Fibroblast of lung (primary cell): ENCODE measurements around the gene PEX13. TPM values are rescaled to one million over a fixed set of nuclear protein-coding genes. Genes with fewer than 3 reads are reported as not detected.

Experiments
- DNase-seq, 2 donors: peaks; one replicate each; pipeline versions ENCODE4 v3.0.0 to v3.0.0-alpha.2; 2010; ENCODE audit warnings: low read depth in 2 of 2
- H2AFZ ChIP-seq: 2 replicates; pipeline ENCODE4 v1.5.1; 2012; ENCODE audit warnings: low read length, control low read depth, inconsistent platforms
- H3K27ac ChIP-seq: 2 replicates; pipeline ENCODE4 v1.5.1; 2011; ENCODE audit warnings: low read length, control low read depth; ENCODE audit not compliant: insufficient read depth
- H3K27me3 ChIP-seq: 2 replicates; pipeline ENCODE4 v1.5.1; 2011; ENCODE audit warnings: mild to moderate bottlenecking, low read length; ENCODE audit not compliant: control insufficient read depth, insufficient read depth
- H3K36me3 ChIP-seq: 2 replicates; pipeline ENCODE4 v1.5.1; 2011; ENCODE audit warnings: low read length; ENCODE audit not compliant: control insufficient read depth, insufficient read depth
- H3K4me1 ChIP-seq: 2 replicates; pipeline ENCODE4 v1.5.1; 2011; ENCODE audit warnings: low read length; ENCODE audit not compliant: control insufficient read depth, insufficient read depth; ENCODE audit errors: extremely low read depth
- H3K4me2 ChIP-seq: 2 replicates; pipeline ENCODE4 v1.5.1; 2011; ENCODE audit warnings: low read length, control low read depth; ENCODE audit not compliant: insufficient read depth; ENCODE audit errors: extremely low read depth
- H3K4me3 ChIP-seq, 4 experiments: fragments of 200-600 bp in 1 of 4; sonication (generic) in 1 of 4; replicated peaks in 1 of 4; 2 replicates each; pipeline ENCODE4 v1.5.1; 2011 to 2016; ENCODE audit warnings: low read length in 4 of 4, low read depth in 3 of 4, mild to moderate bottlenecking in 3 of 4, control low read depth in 2 of 4, inconsistent platforms in 1 of 4, mixed read lengths in 1 of 4; ENCODE audit not compliant: insufficient read depth in 1 of 4; ENCODE audit errors: control extremely low read depth in 1 of 4
- H3K79me2 ChIP-seq: 2 replicates; pipeline ENCODE4 v1.5.1; 2012; ENCODE audit warnings: mild to moderate bottlenecking, low read length, inconsistent platforms; ENCODE audit not compliant: control insufficient read depth, insufficient read depth
- H3K9ac ChIP-seq: 2 replicates; pipeline ENCODE4 v1.5.1; 2011; ENCODE audit warnings: mild to moderate bottlenecking, low read length, control low read depth; ENCODE audit not compliant: insufficient read depth
- H3K9me3 ChIP-seq: 2 replicates; pipeline ENCODE4 v1.5.1; 2012; ENCODE audit warnings: low read depth, low read length; ENCODE audit not compliant: control insufficient read depth, insufficient read depth
- H4K20me1 ChIP-seq: 2 replicates; pipeline ENCODE4 v1.5.1; 2011; ENCODE audit warnings: low read length; ENCODE audit not compliant: control insufficient read depth, insufficient read depth; ENCODE audit errors: extremely low read depth
- CTCF ChIP-seq, 2 donors: IDR thresholded peaks in 1 of 2; conservative IDR thresholded peaks in 1 of 2; 1 replicate in 1 of 2; 2 replicates in 1 of 2; pipeline ENCODE4 v1.5.1; 2011 to 2012; ENCODE audit warnings: low read length in 2 of 2, control low read depth in 1 of 2, inconsistent platforms in 1 of 2, low read depth in 1 of 2, mild to moderate bottlenecking in 1 of 2
- EZH2 ChIP-seq: IDR thresholded peaks from 2 replicates; pipeline ENCODE4 v1.5.1; 2012; ENCODE audit warnings: low read length, control low read depth, mild to moderate bottlenecking; ENCODE audit errors: missing control alignments
- polyA plus RNA-seq, 2 donors: library from polyadenylated mRNA; depleted of rRNA in 1 of 2; stranded (reverse) in 1 of 2; unstranded in 1 of 2; fragments of >200 nt; gene quantifications; 2 replicates each; pipeline ENCODE4 v1.2.1, GENCODE V29; 2011 to 2012; ENCODE audit warnings: missing spikeins in 1 of 2
- total RNA-seq: library from RNA; depleted of rRNA; stranded (reverse); fragments of >200 nt; gene quantifications from 2 replicates; pipeline ENCODE4 v1.2.1, GENCODE V29; 2014

Gene PEX13
- total and polyA plus RNA-seq, 2 donors (not counting 1 experiment from before 2014, with no cell fraction given) = 20.4 to 28.1 TPM

GRCh38 chr2:61089797-61090196, 72.3 kb downstream of the PEX13 start:
- H3K27me3 ChIP-seq = no peaks in the 10 kb centered on the region
- no peak for DNase-seq
- no peak overlapping the region for H2AFZ ChIP-seq
- H3K4me3 ChIP-seq = no peak overlapping the region
- no peak overlapping the region for H3K4me2 ChIP-seq
- H3K27ac ChIP-seq = no peak overlapping the region
- no peak for TF ChIP-seq CTCF (conservative IDR thresholded peaks at IDR 0.05 in 1 of 2, IDR thresholded peaks at IDR 0.05 in 1 of 2; ENCODE audit: low read depth in 1 of 2, low read length in 2 of 2)
- TF ChIP-seq EZH2 = no peak
- no peaks in the 10 kb centered on the region for H3K4me1 ChIP-seq
- H3K9me3 ChIP-seq = no peaks in the 10 kb centered on the region
- no peaks in the 10 kb centered on the region for H3K79me2 ChIP-seq
- peaks cover 5% of the 10 kb centered on the region for H3K36me3 ChIP-seq
- no peak overlapping the region for H3K9ac ChIP-seq
- no peaks in the 10 kb centered on the region for H4K20me1 ChIP-seq

- H3K27me3 ChIP-seq = no peaks in the 10 kb centered on the region
- no peak overlapping the region for H2AFZ ChIP-seq
- H3K4me3 ChIP-seq = no peak overlapping the region
- H3K9ac ChIP-seq = no peak overlapping the region
- no peaks in the 10 kb centered on the region for H3K79me2 ChIP-seq
- no peak for TF ChIP-seq EZH2
- TF ChIP-seq CTCF (conservative IDR thresholded peaks at IDR 0.05 in 1 of 2, IDR thresholded peaks at IDR 0.05 in 1 of 2; ENCODE audit: low read depth in 1 of 2, low read length in 2 of 2) = no peak
- peak; percentile 10 to 14 for DNase-seq
- no peak overlapping the region for H3K27ac ChIP-seq
- H3K4me2 ChIP-seq = no peak overlapping the region
- H4K20me1 ChIP-seq = no peaks in the 10 kb centered on the region
- peaks cover 2% of the 10 kb centered on the region for H3K36me3 ChIP-seq
- H3K4me1 ChIP-seq = no peaks in the 10 kb centered on the region
- H3K9me3 ChIP-seq = no peaks in the 10 kb centered on the region
Measured at GRCh38 chr2:61090386-61090921, 72.9 kb downstream of the PEX13 start.

DNA sequence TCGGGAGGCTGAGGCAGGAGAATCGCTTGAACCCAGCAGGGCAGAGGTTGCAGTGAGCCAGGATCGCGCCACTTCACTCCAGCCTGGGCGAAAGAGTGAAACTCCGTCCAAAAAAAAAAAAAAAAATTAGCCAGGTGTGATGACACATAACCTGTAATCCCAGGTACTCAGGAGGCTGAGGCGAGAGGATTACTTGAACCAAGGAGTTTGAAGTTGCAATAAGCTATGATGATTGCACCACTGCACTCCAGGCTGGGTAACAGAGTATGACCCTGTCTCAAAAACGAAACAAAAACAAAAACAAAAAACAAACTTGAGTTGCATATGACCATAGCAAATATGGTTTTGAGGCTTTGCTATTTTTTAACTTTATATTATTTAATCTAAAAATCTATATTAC, 74.0 kb downstream of the PEX13 start:
- DNase-seq = no peak
- Histone ChIP-seq H3K36me3 (peaks cover 2% of the 10 kb centered on the region), H3K9me3 (no peaks in the 10 kb centered on the region), H4K20me1 (no peaks in the 10 kb centered on the region), H3K4me2 (no peak overlapping the region), H3K4me1 (no peaks in the 10 kb centered on the region), H3K4me3 (no peak overlapping the region), H3K9ac (no peak overlapping the region), H3K27me3 (no peaks in the 10 kb centered on the region), H2AFZ (no peak overlapping the region), H3K27ac (no peak overlapping the region), H3K79me2 (no peaks in the 10 kb centered on the region)
- TF ChIP-seq EZH2 (no peak), CTCF (conservative IDR thresholded peaks at IDR 0.05 in 1 of 2, IDR thresholded peaks at IDR 0.05 in 1 of 2; ENCODE audit: low read depth in 1 of 2, low read length in 2 of 2) (no peak)
